Activated CD4-positive, alpha-beta memory T cell treated with anti-CD3 and anti-CD28 coated beads for 36 hours (primary cell): ENCODE data around the gene SLC4A1AP. TPM values are rescaled to one million over a fixed set of nuclear protein-coding genes. Genes with fewer than 3 reads are reported as not detected.

Experiments used
- CTCF ChIA-PET: fragments of 350-600 bp; sonication (Branson Sonifier 250); formaldehyde crosslinking; loops from one replicate; lab custom pipeline; 2021; ENCODE audit warnings: antibody characterized with exemption, inconsistent platforms; lab: Charles Lee
- POLR2A ChIA-PET: fragments of 350-600 bp; sonication (Branson Sonifier 250); formaldehyde crosslinking; loops from one replicate; lab custom pipeline; 2021; ENCODE audit warnings: antibody characterized with exemption; lab: Charles Lee
- DNase-seq: peaks from one replicate; pipeline ENCODE4 v3.0.0-alpha.2; 2020
- H3K27ac Mint-ChIP-seq: one replicate; pipeline ENCODE4 v1.8.0; 2021; ENCODE audit warnings: mixed read lengths
- H3K27me3 Mint-ChIP-seq: one replicate; pipeline ENCODE4 v1.8.0; 2021; ENCODE audit warnings: mixed read lengths
- H3K36me3 Mint-ChIP-seq: one replicate; pipeline ENCODE4 v1.8.0; 2021; ENCODE audit warnings: mixed read lengths
- H3K4me1 Mint-ChIP-seq: one replicate; pipeline ENCODE4 v1.8.0; 2021; ENCODE audit warnings: low read depth, mixed read lengths
- H3K4me3 Mint-ChIP-seq: one replicate; pipeline ENCODE4 v1.8.0; 2021; ENCODE audit warnings: mild to moderate bottlenecking, mixed read lengths
- H3K9me3 Mint-ChIP-seq: one replicate; pipeline ENCODE4 v1.8.0; 2021; ENCODE audit warnings: mixed read lengths
- intact Hi-C: fragments of 100-400 bp; cut with micrococcal nuclease; formaldehyde crosslinking; loops from one replicate; pipeline ENCODE4 v1.15.1; 2023
- total RNA-seq, 2 experiments: library from RNA; stranded (reverse); gene quantifications; one replicate each; pipeline ENCODE4 v1.2.3, GENCODE V29; 2021

The SLC4A1AP gene
- total RNA-seq, 2 experiments from 2014 or later = 26.5 TPM

GRCh38 chr2:27723372-27724144 lies 59.9 kb downstream of the SLC4A1AP start:
- CTCF ChIA-PET = interaction anchor here (0.7 to 4.4 kb wide), 25 partner anchors 9 to 816 kb away, joined by 3 to 43 read pairs (median 4); no protein-coding TSS in a partner anchor
- POLR2A ChIA-PET = no interaction called here
- H3K27me3 Mint-ChIP-seq = peaks cover 2% of the 10 kb centered on the region
- DNase-seq = peak; percentile 44
- no peaks in the 10 kb centered on the region for H3K36me3 Mint-ChIP-seq
- H3K4me3 Mint-ChIP-seq = no peak overlapping the region
- intact Hi-C loops = loop anchor here (5.0 kb wide), 1 partner anchor 724 kb away; no protein-coding TSS in a partner anchor
- no peak overlapping the region for H3K27ac Mint-ChIP-seq
- no peaks in the 10 kb centered on the region for H3K9me3 Mint-ChIP-seq
- peaks cover 29% of the 10 kb centered on the region for H3K4me1 Mint-ChIP-seq

- no peaks in the 10 kb centered on the region for H3K9me3 Mint-ChIP-seq
- H3K36me3 Mint-ChIP-seq = no peaks in the 10 kb centered on the region
- ChIA-PET POLR2A (no interaction called here), CTCF (interaction anchor here (0.7 to 4.4 kb wide), 12 partner anchors 8 to 815 kb away, joined by 3 to 43 read pairs (median 6); no protein-coding TSS in a partner anchor)
- H3K4me3 Mint-ChIP-seq = no peak overlapping the region
- DNase-seq = no peak
- H3K27ac Mint-ChIP-seq = no peak overlapping the region
- H3K4me1 Mint-ChIP-seq = peaks cover 29% of the 10 kb centered on the region
- peaks cover 2% of the 10 kb centered on the region for H3K27me3 Mint-ChIP-seq
- intact Hi-C loops = loop anchor here (5.0 kb wide), 1 partner anchor 723 kb away; no protein-coding TSS in a partner anchor
These were observed 60.5 kb downstream of the SLC4A1AP start for GRCh38 chr2:27724191-27724590.

- H3K9me3 Mint-ChIP-seq = no peaks in the 10 kb centered on the region
- peaks cover 22% of the 10 kb centered on the region for H3K4me1 Mint-ChIP-seq
- H3K36me3 Mint-ChIP-seq = no peaks in the 10 kb centered on the region
- peaks cover 2% of the 10 kb centered on the region for H3K27me3 Mint-ChIP-seq
- no peak overlapping the region for H3K4me3 Mint-ChIP-seq
- no peak overlapping the region for H3K27ac Mint-ChIP-seq
- POLR2A ChIA-PET = no interaction called here
- DNase-seq = no peak
- intact Hi-C loops = loop anchor here (5.0 kb wide), 1 partner anchor 722 kb away; no protein-coding TSS in a partner anchor
- CTCF ChIA-PET = interaction anchor here (1.6 to 4.4 kb wide), 6 partner anchors 10 to 814 kb away, joined by 3 to 43 read pairs (median 14); no protein-coding TSS in a partner anchor
These were observed 61.4 kb downstream of the SLC4A1AP start for GRCh38 chr2:27724905-27725701.

- no peak overlapping the region for H3K27ac Mint-ChIP-seq
- intact Hi-C loops = no loop called here
- no peak overlapping the region for H3K4me3 Mint-ChIP-seq
- peaks cover 4% of the 10 kb centered on the region for H3K4me1 Mint-ChIP-seq
- peaks cover 2% of the 10 kb centered on the region for H3K27me3 Mint-ChIP-seq
- POLR2A ChIA-PET = no interaction called here
- no peaks in the 10 kb centered on the region for H3K9me3 Mint-ChIP-seq
- H3K36me3 Mint-ChIP-seq = no peaks in the 10 kb centered on the region
- CTCF ChIA-PET = no interaction called here
- DNase-seq = no peak
These were observed 63.6 kb downstream of the SLC4A1AP start for GRCh38 chr2:27727257-27727656.

GRCh38 chr2:27728081-27728858 lies 64.6 kb downstream of the SLC4A1AP start:
- intact Hi-C loops = no loop called here
- Mint-ChIP-seq H3K36me3 (no peaks in the 10 kb centered on the region), H3K27me3 (no peaks in the 10 kb centered on the region), H3K9me3 (no peaks in the 10 kb centered on the region), H3K27ac (no peak overlapping the region), H3K4me1 (peaks cover 4% of the 10 kb centered on the region), H3K4me3 (no peak overlapping the region)
- ChIA-PET CTCF (no interaction called here), POLR2A (no interaction called here)
- no peak for DNase-seq

GRCh38 chr2:27729198-27729597 lies 65.5 kb downstream of the SLC4A1AP start:
- Mint-ChIP-seq H3K27me3 (no peaks in the 10 kb centered on the region), H3K9me3 (peaks cover 4% of the 10 kb centered on the region), H3K4me3 (no peak overlapping the region), H3K27ac (no peak overlapping the region), H3K4me1 (peaks cover 8% of the 10 kb centered on the region), H3K36me3 (no peaks in the 10 kb centered on the region)
- POLR2A ChIA-PET = no interaction called here
- intact Hi-C loops = no loop called here
- DNase-seq = no peak
- CTCF ChIA-PET = interaction anchor here (1.3 kb wide), 1 partner anchor 26 kb away, joined by 3 read pairs; no protein-coding TSS in a partner anchor

- intact Hi-C loops = no loop called here
- ChIA-PET CTCF (interaction anchor here (1.3 kb wide), 1 partner anchor 26 kb away, joined by 3 read pairs; no protein-coding TSS in a partner anchor), POLR2A (no interaction called here)
- no peak for DNase-seq
- Mint-ChIP-seq H3K4me1 (peaks cover 12% of the 10 kb centered on the region), H3K36me3 (no peaks in the 10 kb centered on the region), H3K4me3 (no peak overlapping the region), H3K27me3 (no peaks in the 10 kb centered on the region), H3K27ac (no peak overlapping the region), H3K9me3 (peaks cover 4% of the 10 kb centered on the region)
These were observed 65.9 kb downstream of the SLC4A1AP start for GRCh38 chr2:27729614-27730013.

- no peak overlapping the region for H3K4me3 Mint-ChIP-seq
- H3K9me3 Mint-ChIP-seq = peaks cover 4% of the 10 kb centered on the region
- ChIA-PET POLR2A (no interaction called here), CTCF (interaction anchor here (1.3 kb wide), 1 partner anchor 27 kb away, joined by 3 read pairs; no protein-coding TSS in a partner anchor)
- peaks cover 17% of the 10 kb centered on the region for H3K4me1 Mint-ChIP-seq
- no peak for DNase-seq
- H3K27me3 Mint-ChIP-seq = no peaks in the 10 kb centered on the region
- intact Hi-C loops = no loop called here
- no peak overlapping the region for H3K27ac Mint-ChIP-seq
- H3K36me3 Mint-ChIP-seq = no peaks in the 10 kb centered on the region
These were observed 66.6 kb downstream of the SLC4A1AP start for GRCh38 chr2:27730261-27730662.

- ChIA-PET POLR2A (no interaction called here), CTCF (interaction anchor here (0.6 to 2.1 kb wide), 3 partner anchors 8 to 48 kb away, joined by 3 to 8 read pairs (median 6); no protein-coding TSS in a partner anchor)
- Mint-ChIP-seq H3K36me3 (no peaks in the 10 kb centered on the region), H3K27me3 (no peaks in the 10 kb centered on the region), H3K4me1 (peaks cover 22% of the 10 kb centered on the region), H3K9me3 (peaks cover 4% of the 10 kb centered on the region), H3K4me3 (no peak overlapping the region), H3K27ac (no peak overlapping the region)
- DNase-seq = no peak
- intact Hi-C loops = no loop called here
These were observed 67.4 kb downstream of the SLC4A1AP start for GRCh38 chr2:27730980-27731691.

- intact Hi-C loops = no loop called here
- DNase-seq = no peak
- Mint-ChIP-seq H3K27ac (no peak overlapping the region), H3K4me1 (peaks cover 18% of the 10 kb centered on the region), H3K27me3 (no peaks in the 10 kb centered on the region), H3K9me3 (peaks cover 4% of the 10 kb centered on the region), H3K4me3 (no peak overlapping the region), H3K36me3 (no peaks in the 10 kb centered on the region)
- POLR2A ChIA-PET = no interaction called here
- CTCF ChIA-PET = interaction anchor here (1.0 kb wide), 1 partner anchor 11 kb away, joined by 4 read pairs; no protein-coding TSS in a partner anchor
These were observed 70.6 kb downstream of the SLC4A1AP start for GRCh38 chr2:27734305-27734704.
